ENCODE data around the gene SH2D4B.

Gene SH2D4B

DNA sequence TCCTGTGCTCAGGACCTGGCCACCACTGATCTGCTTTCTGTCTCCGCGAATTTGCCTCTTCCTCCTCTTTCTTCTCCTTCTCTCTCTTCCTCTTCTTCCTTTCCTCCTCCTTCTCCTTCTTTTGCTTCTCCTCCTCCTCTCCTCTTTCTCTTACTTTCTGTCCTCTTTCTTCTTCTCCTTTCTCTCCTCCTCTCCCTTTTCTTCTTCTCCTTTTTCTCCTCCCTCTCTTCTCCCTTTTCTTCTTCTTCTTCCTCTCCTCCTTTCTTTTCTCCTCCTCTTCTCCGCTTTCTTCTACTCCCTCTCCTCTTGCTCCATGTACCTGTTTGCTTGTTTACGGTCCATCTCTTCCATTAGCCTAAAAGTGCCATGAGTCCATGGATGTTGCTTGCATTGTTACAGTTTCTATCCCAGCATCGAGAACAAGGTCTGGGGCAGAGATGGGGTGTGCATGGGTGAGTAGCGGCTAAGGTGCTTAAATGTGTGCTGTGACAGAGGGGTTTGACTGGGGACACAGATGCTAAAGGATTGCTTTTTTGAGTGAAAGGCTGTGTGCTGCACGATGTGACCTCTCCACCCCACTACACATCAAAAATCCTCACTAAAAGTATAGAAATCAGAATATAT is 7.7 kb downstream of the SH2D4B start:
- no peak for DNase-seq

DNA sequence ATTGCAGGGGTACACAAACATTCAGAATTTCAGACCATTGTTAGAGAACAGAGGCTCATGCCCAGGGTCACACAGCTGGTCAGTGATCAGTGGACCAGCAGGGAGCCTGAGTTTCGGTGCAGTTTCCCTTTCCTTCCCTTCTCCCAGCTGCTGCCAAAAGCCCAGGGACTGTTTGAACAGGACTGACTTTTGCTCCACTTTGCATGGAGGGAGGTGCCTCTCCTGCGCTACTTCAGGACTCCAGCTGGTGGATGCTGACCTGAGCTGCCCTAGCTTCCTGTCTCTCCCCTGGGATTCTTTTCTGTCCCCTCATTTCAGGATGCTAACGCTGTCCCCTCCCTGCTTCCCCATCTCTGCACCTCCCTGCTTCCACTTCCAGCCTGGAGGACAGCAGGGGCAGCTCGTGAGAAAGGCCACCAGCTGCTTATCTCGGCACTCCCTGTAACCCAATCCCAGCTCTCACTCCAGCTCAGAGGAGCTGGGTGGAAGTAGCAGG is 14.5 kb downstream of the SH2D4B start:
- peak; percentile 10 to 46 (median 36) for DNase-seq

DNA sequence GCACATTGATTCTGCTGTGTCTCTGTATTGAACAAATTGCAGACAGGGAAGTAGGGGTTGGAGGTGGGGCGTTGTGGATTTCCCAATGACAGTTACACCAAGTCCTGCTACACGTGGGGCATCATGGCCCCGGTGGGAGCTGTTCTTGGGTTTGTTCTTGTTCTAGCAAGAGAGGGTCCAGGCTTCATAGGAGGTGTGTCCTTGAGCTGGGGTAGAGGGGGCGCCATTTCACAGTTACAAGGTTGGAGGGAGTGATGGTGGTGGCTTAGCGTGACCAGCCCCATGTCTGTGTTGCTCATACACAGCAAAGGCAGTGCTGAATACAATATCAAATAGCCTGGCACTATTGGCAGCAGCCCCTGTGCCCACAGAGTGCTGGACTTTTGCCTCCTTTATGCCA is 15.7 kb downstream of the SH2D4B start:
- no peak for DNase-seq

GRCh38 chr10:80554050-80554449 is 16.3 kb downstream of the SH2D4B start:
- no peak for DNase-seq

DNA sequence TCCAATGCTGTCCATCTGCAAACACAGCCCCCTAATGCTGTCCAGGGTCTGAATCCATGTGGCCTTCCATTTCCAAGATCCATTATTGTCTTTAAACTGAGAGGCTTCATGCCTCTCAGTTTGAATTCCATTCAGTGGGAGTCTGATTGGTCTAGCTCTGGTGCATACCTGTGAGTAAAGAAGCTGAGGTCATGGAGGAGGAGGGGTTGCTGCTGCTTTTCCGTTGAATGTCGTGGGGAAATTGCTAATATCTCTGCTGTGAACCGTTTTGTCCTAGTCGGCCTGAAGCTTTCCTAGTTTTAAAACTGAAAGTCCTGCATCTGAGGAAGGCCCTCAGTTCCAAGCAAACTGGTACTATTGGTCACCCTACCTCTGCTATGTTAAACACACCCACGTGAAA is 17.7 kb downstream of the SH2D4B start:
- DNase-seq, result no peak

DNA sequence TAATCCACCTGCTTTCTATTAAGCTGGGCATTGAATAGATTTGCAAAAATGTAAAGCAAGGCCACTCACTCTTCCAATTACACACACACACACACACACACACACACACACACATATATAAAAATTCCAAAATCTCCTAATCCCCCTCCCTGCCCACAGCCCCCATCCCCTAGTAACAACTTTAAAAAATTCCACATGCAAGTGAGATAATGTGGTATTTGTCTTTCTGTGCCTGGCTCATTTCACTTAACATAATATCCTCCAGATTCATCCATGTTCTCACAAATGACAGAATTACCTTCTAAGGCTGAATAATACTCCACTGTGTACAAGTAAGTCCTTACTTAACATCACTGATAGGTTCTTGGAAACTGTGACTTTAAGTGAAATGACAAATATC is 24.2 kb downstream of the SH2D4B start:
- DNase-seq, result no peak

DNA sequence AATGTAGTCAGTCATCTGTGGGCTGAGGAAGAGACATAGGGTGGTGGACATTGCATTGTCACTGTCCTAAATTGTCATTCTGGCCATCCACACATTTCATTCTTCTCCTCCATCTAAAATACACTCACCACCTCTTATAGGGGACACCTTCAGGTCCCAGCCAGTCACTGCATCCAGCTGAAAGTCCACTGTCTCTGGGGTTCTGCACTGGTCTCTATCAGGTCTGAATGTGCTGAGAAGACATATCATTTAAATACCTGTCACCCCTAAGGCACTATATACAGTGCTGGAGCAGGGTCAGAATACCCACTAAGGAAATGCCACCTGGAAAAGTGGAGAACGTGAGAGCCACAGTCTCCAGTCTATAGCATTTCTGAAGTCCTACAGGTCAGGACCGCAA is 29.6 kb downstream of the SH2D4B start:
- DNase-seq, result no peak

- no peak for DNase-seq
Observed at GRCh38 chr10:80569131-80569895, 31.6 kb downstream of the SH2D4B start.

DNA sequence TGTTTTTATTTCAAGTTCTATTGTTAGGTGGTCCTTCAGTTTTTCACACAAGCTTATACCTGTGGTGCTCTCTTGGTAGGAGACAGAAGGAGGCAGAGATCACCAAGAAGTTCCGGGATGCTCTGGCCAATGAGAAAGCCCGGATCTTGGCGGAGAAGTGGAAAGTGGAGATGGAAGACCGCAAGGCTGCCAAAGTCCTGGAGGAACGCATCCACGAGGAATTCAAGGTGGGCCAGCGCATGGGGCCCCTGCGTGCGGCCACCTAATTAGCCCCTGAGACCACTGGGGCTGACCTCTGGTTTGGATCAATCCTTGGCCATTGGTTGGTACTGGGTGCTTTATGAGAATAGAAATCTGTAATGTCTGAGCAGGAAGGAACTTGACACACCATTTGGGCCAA is 33.6 kb downstream of the SH2D4B start:
- no peak for DNase-seq

DNA sequence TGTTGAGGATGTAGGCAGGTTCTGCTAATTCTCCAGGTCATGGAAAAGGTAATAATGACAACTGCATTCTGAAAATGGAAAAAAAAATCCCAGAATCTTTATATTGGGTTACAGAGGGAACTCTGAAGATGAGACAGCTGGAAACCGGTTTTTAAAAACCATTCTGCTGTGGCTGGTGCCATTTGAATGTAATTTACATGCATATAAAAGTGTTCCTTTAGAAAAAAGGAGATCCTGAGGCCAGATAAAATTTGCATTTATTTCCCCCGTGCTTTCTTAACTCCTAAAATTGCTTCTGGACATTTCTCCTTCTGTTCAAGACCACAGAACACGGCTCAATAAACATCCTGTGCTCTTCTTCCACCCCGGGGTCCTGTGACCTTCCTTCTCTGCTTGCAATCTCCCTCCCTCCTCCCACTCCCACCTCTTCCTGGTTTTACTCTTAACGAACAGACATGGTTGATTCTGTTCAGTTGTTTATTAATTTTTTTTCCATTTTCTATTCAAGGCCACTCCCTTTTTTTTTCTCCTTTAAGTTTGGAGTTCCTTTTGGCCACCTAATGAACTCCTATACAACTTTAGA is 41.6 kb downstream of the SH2D4B start:
- DNase-seq, result no peak

GRCh38 chr10:80579849-80580637 is 42.3 kb downstream of the SH2D4B start:
- no peak for DNase-seq

GRCh38 chr10:80580638-80581468 is 43.2 kb downstream of the SH2D4B start:
- peak in 1 of 3 experiments; percentile 44 for DNase-seq

- DNase-seq, result no peak
Observed at GRCh38 chr10:80581469-80581835, 43.8 kb downstream of the SH2D4B start.

- no peak for DNase-seq
Observed at GRCh38 chr10:80582286-80582960, 44.7 kb downstream of the SH2D4B start.

DNA sequence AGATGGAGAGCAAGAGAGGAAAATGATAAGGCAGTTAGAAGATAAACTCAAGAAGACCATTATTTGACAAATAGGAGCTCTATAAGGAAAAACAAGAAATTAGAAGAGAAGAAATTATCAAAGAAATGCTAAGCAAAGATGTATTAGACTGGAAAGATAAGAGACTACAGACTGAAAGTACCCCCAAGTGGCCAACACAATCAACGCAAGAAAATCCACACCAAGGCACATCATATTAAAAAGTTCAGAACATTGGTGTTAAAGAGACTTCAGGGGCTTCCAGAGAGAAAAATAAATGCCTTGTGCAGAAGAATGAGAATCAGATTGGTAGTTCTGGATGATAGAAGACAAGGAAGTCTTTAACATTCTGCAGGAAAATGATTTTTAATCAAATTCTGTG is 46.0 kb downstream of the SH2D4B start:
- DNase-seq, result no peak

DNA sequence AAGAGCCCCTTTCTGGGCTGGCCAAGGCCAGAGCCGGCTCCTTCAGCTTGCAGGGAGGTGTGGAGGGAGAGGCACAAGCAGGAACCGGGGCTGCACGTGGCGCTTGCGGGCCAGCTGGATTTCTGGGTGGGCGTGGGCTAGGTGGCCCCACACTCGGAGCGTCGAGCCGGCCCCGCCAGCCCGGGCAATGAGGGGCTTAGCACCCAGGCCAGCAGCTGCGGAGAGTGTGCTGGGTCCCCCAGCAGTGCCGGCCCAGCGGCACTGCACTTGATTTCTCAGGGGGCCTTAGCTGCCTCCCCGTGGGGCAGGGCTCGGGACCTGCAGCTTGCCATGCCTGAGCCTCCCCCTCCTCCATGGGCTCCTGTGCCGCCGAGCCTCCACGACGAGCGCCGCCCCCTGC is 48.1 kb downstream of the SH2D4B start:
- DNase-seq, result no peak

DNA sequence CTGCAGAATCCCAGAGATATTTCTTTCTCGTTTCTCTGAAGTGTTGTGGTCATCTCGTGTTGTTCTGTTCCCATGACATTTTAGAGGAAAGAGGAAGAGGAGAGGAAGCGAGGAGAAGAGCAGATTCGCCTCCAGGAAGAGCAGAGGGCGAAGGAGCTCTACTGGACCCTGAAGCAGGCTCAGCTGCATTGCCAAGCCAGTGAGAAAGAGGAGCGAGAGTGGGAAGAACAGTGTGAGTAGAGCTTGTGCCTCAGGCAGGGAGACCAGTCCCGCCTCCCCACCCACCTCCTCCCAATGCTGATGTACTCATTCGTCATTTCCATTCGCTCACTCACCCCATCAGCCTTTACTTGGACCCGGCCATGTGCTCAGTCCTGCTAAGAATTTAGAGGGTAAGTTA is 50.8 kb downstream of the SH2D4B start:
- DNase-seq, result no peak

DNA sequence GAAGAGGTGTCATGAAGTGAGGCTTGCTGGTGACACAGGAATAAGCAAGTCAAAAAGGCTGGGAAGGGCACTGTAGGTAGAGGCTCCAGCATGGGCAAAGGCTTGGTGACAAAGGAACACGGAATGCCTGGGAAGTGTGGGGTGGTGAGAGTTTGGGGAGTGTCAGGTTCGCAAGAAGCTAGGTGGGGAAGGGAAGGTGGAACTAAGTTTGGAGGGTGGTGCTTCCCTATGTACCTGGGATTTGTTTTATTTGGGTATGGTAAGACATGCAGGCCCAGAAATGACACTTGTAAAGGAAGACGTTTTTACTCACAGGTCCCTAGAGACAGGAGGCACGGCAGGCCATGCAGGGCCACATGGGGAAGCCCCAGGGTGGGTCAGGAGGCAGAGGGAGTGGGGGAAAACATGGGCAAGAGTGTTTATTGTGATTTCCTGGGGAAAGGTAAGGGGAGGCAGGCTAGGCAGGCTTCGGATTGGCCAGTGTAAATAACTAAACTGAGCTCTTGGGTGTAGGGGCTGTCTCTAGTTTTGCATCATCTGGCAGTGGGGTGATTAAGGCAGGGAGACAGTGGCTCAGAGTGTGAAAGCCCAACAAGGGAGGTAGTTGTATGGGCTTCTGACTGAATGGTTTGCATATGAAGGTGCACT is 52.1 kb downstream of the SH2D4B start:
- no peak for DNase-seq

- DNase-seq, result no peak
Observed at GRCh38 chr10:80590585-80591125, 53.0 kb downstream of the SH2D4B start.

- DNase-seq, result peak in 2 of 3 experiments; percentile 0 to 15
Observed at GRCh38 chr10:80596391-80597257, 58.9 kb downstream of the SH2D4B start.
